Mammary epithelial cell (primary cell): ENCODE data around the gene PAFAH1B2.

Experiments
- EZH2 ChIP-seq: IDR thresholded peaks from 2 replicates; pipeline ENCODE4 v1.6.1; 2012; ENCODE audit warnings: low read length, inconsistent platforms, borderline replicate concordance
- TF ChIP-seq, protein P1 (sequence below), 2 donors: IDR thresholded peaks in 1 of 2; conservative IDR thresholded peaks in 1 of 2; 2 replicates each; pipeline ENCODE4 v1.5.1; 2011 to 2012; ENCODE audit warnings: inconsistent platforms in 2 of 2, low read length in 2 of 2, mild to moderate bottlenecking in 2 of 2, control low read depth in 1 of 2, low read depth in 1 of 2; ENCODE audit not compliant: insufficient read depth in 1 of 2; ENCODE audit errors: extremely low read depth in 1 of 2

DNA sequence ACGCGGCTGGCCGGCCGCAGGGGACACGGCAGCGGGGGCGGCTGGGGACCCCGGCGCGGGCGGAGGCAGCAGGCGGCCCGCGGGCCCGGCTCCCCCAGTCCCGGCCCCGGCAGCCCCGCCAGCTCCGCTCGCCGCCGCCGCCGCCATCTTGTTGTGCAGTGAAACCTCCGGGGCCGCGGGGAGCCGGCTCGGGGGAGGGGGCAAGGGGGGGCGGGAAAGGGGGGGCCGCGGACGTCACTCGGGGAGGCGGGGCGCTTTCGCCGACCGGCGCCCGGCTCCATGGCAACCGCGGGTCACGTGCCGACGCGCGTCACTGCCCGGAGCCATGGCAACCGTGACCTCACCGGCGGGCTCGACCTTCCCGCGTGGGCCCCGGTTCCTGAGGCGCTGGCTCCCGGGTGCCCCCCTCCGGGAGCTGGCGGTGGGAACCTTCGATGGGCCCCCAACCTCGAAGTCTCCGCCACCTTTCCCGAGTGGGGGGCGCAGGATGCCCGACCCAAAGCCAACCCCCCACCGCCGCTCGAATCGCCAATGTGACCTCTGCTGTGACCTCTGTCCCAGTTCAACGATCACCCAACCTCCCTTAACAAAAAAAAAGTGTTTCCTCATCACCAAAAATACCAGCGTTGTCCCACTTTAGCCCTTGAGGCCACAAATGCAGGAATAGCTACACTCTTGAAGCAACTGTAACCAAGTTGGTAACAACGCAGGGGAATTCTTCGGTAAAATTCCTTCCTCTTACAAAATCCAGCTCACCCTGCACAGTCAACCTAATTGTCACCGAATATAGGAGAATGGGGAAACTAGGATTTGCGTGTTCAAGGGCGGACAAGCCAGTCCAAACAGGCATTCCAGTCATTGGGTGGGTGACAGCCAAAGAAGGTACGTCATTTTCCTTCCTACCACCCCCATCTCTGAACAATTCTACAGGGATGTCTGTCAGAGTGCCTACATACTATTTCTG lies 45.5 kb upstream of the PAFAH1B2 start, which contains the start of gene SIK3:
- no peak for TF ChIP-seq EZH2
- TF ChIP-seq, protein P1, sequence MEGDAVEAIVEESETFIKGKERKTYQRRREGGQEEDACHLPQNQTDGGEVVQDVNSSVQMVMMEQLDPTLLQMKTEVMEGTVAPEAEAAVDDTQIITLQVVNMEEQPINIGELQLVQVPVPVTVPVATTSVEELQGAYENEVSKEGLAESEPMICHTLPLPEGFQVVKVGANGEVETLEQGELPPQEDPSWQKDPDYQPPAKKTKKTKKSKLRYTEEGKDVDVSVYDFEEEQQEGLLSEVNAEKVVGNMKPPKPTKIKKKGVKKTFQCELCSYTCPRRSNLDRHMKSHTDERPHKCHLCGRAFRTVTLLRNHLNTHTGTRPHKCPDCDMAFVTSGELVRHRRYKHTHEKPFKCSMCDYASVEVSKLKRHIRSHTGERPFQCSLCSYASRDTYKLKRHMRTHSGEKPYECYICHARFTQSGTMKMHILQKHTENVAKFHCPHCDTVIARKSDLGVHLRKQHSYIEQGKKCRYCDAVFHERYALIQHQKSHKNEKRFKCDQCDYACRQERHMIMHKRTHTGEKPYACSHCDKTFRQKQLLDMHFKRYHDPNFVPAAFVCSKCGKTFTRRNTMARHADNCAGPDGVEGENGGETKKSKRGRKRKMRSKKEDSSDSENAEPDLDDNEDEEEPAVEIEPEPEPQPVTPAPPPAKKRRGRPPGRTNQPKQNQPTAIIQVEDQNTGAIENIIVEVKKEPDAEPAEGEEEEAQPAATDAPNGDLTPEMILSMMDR (conservative IDR thresholded peaks at IDR 0.05 in 1 of 2, IDR thresholded peaks at IDR 0.05 in 1 of 2; ENCODE audit: extremely low read depth in 1 of 2, insufficient read depth in 1 of 2, low read depth in 1 of 2, low read length in 2 of 2): peak; percentile 35 to 68
